HFFc6 (cell line): Measurements from ENCODE around the gene FOSL1. TPM values are rescaled to one million over a fixed set of nuclear protein-coding genes. Genes with fewer than 3 reads are reported as not detected.

ENCODE experiments used
- DNase-seq: peaks from one replicate; pipeline ENCODE4 v3.0.0-alpha.2; 2018
- H3K27ac Mint-ChIP-seq: 2 replicates; pipeline ENCODE4 v1.8.0; 2020; ENCODE audit warnings: mild to moderate bottlenecking, mixed read lengths
- H3K27me3 Mint-ChIP-seq: 2 replicates; pipeline ENCODE4 v1.8.0; 2021; ENCODE audit warnings: mild to moderate bottlenecking, moderate library complexity, mixed read lengths; ENCODE audit not compliant: insufficient read depth
- H3K36me3 Mint-ChIP-seq: 2 replicates; pipeline ENCODE4 v1.8.0; 2021; ENCODE audit warnings: low read depth, mixed read lengths
- H3K4me1 Mint-ChIP-seq: 2 replicates; pipeline ENCODE4 v1.8.0; 2020; ENCODE audit warnings: low read depth, mixed read lengths
- H3K4me3 Mint-ChIP-seq: 2 replicates; pipeline ENCODE4 v1.8.0; 2020; ENCODE audit warnings: mild to moderate bottlenecking, moderate library complexity, mixed read lengths
- H3K9me3 Mint-ChIP-seq: 2 replicates; pipeline ENCODE4 v1.8.0; 2020; ENCODE audit warnings: mild to moderate bottlenecking, mixed read lengths
- CTCF ChIP-seq: fragments of 200-600 bp; sonication (generic); IDR thresholded peaks from 2 replicates; pipeline ENCODE4 v1.5.0; 2021; ENCODE audit warnings: antibody characterized with exemption, mild to moderate bottlenecking
- total RNA-seq, 6 experiments: library from RNA; stranded (reverse); fragmentation: NEBNext Ultra II Directional; extraction: Animal tissue kit (Norgen Biotek cat#: 25700); gene quantifications; 2 replicates in 1 of 6; 3 replicates in 5 of 6; pipeline ENCODE4 v1.2.3, GENCODE V29; 2021

FOSL1 gene
- total RNA-seq, 6 experiments from 2014 or later: 134 to 275 (median 234) TPM

GRCh38 chr11:65927904-65928397 lies 27.8 kb upstream of the FOSL1 start:
- Mint-ChIP-seq H3K27ac (no peak overlapping the region), H3K27me3 (peaks cover 3% of the 10 kb centered on the region; the same call in 1 of the 2 replicates), H3K36me3 (peaks cover 15% of the 10 kb centered on the region; the same call in 1 of the 2 replicates), H3K9me3 (no peaks in the 10 kb centered on the region), H3K4me3 (no peak overlapping the region), H3K4me1 (peaks cover 6% of the 10 kb centered on the region)
- no peak for DNase-seq
- no peak for TF ChIP-seq CTCF

DNA sequence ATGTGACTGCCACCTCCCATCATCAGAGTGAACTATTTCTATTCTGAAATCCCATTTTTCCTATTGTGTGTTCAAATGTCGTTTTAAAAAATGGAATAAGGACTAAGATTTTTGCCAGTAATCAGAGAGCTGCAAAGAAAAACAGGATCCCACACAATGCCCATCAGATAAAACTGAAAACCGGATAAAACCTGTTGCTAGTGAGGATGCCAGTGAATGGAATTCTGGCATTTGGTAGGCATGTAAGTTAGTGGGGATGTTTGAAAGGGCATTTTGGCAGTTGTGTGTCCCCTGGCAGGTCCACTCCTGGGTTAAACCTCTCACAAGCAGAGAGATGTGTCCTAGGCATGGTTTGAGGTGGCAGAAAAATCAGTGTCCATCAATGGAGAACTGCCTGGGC lies 25.2 kb upstream of the FOSL1 start:
- H3K9me3 Mint-ChIP-seq: no peaks in the 10 kb centered on the region
- TF ChIP-seq CTCF: no peak

DNA sequence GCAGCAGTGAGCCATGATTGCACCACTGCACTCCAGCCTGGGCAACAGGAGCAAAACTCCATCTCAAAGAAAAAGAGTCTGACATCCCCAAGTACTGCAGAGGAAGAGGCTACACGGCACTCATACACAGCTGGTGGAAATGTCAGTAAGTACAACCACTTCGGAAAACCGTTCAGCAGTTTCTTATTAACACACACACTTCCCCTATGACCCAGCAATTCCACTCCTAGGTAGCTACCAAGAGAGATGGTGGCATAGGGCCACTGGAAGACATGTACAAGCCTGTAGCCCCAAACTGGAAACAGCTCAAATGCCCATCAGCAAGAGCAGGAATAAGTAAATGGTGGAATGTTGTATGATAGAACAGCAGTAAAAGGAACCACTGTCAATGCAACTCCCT lies 22.4 kb upstream of the FOSL1 start:
- Mint-ChIP-seq H3K9me3 (no peaks in the 10 kb centered on the region), H3K27ac (peak overlapping the region; percentile 51), H3K27me3 (peaks cover 4% of the 10 kb centered on the region), H3K4me3 (peak overlapping the region; percentile 61), H3K36me3 (peaks cover 39% of the 10 kb centered on the region; the same call in 1 of the 2 replicates), H3K4me1 (peaks cover 17% of the 10 kb centered on the region)
- no peak for TF ChIP-seq CTCF
- no peak for DNase-seq

More for the DNA sequence above, 25.2 kb upstream of the FOSL1 start:
- H3K27me3 Mint-ChIP-seq: peaks cover 5% of the 10 kb centered on the region
- H3K27ac Mint-ChIP-seq: peak overlapping the region; percentile 13; the same call in 1 of the 2 replicates
- H3K4me1 Mint-ChIP-seq: peaks cover 17% of the 10 kb centered on the region
- H3K4me3 Mint-ChIP-seq: no peak overlapping the region
- no peak for DNase-seq
- H3K36me3 Mint-ChIP-seq: peaks cover 29% of the 10 kb centered on the region; the same call in 1 of the 2 replicates

DNA sequence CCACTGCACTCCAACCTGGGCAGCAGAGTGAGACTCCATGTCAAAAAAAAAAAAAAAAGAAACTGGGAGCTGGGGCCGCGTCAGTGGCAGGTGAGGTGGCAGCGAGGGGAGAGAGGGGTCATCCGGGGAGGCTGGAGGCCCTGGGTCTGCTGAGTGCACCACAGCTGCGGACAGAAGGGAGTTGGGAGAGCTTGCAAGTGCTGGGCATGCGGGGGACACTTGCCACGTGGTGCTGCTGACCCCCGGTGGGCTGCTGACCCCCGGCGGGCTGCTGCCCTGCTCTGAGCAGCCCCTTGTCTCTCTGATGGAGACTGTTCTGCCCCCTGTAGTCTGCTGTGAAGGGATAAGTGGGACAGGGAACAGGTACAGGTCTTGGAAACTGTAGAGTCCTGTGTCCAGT lies 21.7 kb upstream of the FOSL1 start:
- Mint-ChIP-seq H3K27ac (no peak overlapping the region; the same call in 1 of the 2 replicates), H3K27me3 (peaks cover 4% of the 10 kb centered on the region), H3K9me3 (no peaks in the 10 kb centered on the region), H3K36me3 (peaks cover 44% of the 10 kb centered on the region), H3K4me3 (peak overlapping the region; percentile 94), H3K4me1 (peaks cover 22% of the 10 kb centered on the region)
- TF ChIP-seq CTCF: no peak
- no peak for DNase-seq

- no peak for DNase-seq
- no peak for TF ChIP-seq CTCF
- Mint-ChIP-seq H3K9me3 (no peaks in the 10 kb centered on the region), H3K27me3 (peaks cover 4% of the 10 kb centered on the region), H3K27ac (peak overlapping the region; percentile 81; the same call in 1 of the 2 replicates), H3K4me3 (peak overlapping the region; percentile 94), H3K4me1 (peaks cover 30% of the 10 kb centered on the region), H3K36me3 (peaks cover 50% of the 10 kb centered on the region)
These were observed 20.9 kb upstream of the FOSL1 start for GRCh38 chr11:65921033-65921555.
